OCI-LY3 (cell line): ENCODE results near the gene LACTBL1.

Experiments used
- H2AFZ ChIP-seq: fragments of 200-600, 300-600 bp; shearing (Covaris generic); 2 replicates; pipeline ENCODE4 v1.6.0; 2014; ENCODE audit warnings: antibody characterized with exemption, low read depth, low read length
- H3K27ac ChIP-seq: fragments of 200-600, 300-600 bp; sonication (generic); 2 replicates; pipeline ENCODE4 v1.5.1; 2014; ENCODE audit warnings: mild to moderate bottlenecking, low read length, moderate library complexity, mixed read lengths
- H3K27me3 ChIP-seq: fragments of 200-600, 300-600 bp; sonication (generic); 2 replicates; pipeline ENCODE4 v1.6.1; 2014; ENCODE audit warnings: low read depth, low read length, mixed read lengths
- H3K36me3 ChIP-seq: fragments of 200-600, 300-600 bp; sonication (generic); replicated peaks from 2 replicates; pipeline ENCODE3; 2014; ENCODE audit warnings: low read depth, low read length, mixed read lengths
- H3K4me1 ChIP-seq: fragments of 300-600, 200-600 bp; sonication (generic); 2 replicates; pipeline ENCODE4 v1.6.1; 2014; ENCODE audit warnings: low read length, mixed read lengths
- H3K4me2 ChIP-seq: fragments of 200-600, 300-600 bp; sonication (generic); 2 replicates; pipeline ENCODE4 v1.6.1; 2014; ENCODE audit warnings: low read length, mixed read lengths
- H3K4me3 ChIP-seq: fragments of 300-600, 200-600 bp; sonication (generic); 2 replicates; pipeline ENCODE4 v1.5.1; 2014; ENCODE audit warnings: antibody characterized with exemption, mild to moderate bottlenecking, low read length, moderate library complexity
- H3K79me2 ChIP-seq: fragments of 300-600, 200-600 bp; shearing (Covaris generic); 2 replicates; pipeline ENCODE4 v1.6.1; 2014; ENCODE audit warnings: mild to moderate bottlenecking, low read length, mixed read lengths
- H3K9ac ChIP-seq: fragments of 300-600, 200-600 bp; shearing (Covaris generic); 2 replicates; pipeline ENCODE4 v1.6.0; 2014; ENCODE audit warnings: mild to moderate bottlenecking, low read length, moderate library complexity
- H3K9me3 ChIP-seq: fragments of 200-600, 300-600 bp; shearing (Covaris generic); 2 replicates; pipeline ENCODE4 v1.6.1; 2014; ENCODE audit warnings: low read length, mixed read lengths; ENCODE audit not compliant: insufficient read depth
- H4K20me1 ChIP-seq: fragments of 200-600, 300-600 bp; sonication (generic); 2 replicates; pipeline ENCODE4 v1.6.1; 2016; ENCODE audit warnings: low read length, mixed read lengths; ENCODE audit not compliant: insufficient read depth
- EZH2phosphoT487 ChIP-seq: fragments of 200-600 bp; shearing (Covaris generic); IDR thresholded peaks from 2 replicates; pipeline ENCODE4 v1.6.1; 2018; ENCODE audit warnings: antibody characterized with exemption, mixed run types, low read depth
- TF ChIP-seq, protein P1 (sequence below): fragments of 200-600, 300-600 bp; sonication (generic); IDR thresholded peaks from 2 replicates; pipeline ENCODE4 v1.5.1; 2014; ENCODE audit warnings: antibody characterized with exemption, low read length, low read depth

The LACTBL1 gene

DNA sequence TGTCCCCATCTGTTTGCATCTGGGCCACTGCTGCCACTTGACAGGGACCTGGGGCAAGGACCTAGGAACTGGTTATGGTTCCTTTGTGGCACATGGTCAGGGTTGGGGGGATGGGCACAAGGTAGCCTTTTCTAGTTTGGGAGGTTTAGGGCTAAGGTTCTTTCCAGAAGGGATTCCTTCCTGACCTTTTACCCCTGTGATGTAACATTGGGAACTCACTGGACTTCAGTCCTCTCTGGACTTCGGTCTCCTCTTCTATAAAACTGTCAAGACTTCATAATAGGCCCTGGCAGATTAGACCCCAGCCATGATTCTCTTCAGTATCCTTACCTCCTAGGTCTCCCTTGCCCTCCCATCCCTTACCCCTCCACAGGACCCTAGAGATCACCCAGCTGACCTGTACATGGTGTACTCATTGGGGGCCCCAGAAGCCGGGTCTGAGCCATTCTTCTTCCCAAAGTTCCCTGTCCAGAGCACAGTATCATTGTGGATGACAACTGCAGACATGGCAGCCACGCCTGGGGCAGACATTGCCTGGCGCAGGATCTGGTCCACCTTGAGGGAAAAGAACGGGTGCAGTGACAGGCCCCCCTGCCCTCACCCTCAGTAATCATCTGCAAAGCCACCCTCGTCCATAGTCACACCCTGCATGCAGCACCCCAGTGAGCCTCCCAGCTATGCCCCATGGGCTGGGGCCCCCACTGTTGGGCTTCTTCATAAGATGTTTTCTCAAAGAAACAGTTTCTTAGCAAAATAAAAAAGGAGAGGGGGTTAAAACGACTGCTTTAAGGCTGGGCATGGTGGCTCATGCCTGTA lies 12.9 kb downstream of the LACTBL1 start:
- Histone ChIP-seq H3K27me3 (no peaks in the 10 kb centered on the region), H3K4me2 (no peak overlapping the region)

DNA sequence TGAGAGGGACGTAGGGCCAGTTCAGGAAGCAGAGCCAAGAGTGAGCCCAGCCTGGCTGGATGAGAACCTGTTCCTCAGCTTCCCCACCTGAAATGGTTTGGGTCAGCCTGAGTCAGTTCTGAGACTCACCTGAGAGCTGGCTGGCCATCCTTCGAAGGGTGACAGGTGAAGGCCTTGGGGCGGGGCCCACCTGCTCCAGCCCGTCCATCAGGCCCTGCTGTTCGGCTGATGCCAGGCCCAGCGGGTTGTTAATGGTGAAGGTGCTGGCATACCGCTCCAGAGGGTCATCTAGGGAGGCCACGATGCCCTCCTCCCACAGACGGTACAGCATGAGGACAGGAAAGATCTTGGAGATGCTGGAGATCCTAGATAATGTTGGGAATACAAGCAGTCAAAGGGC lies 14.1 kb downstream of the LACTBL1 start:
- Histone ChIP-seq H4K20me1 (no peaks in the 10 kb centered on the region), H3K9ac (no peak overlapping the region), H2AFZ (no peak overlapping the region), H3K4me3 (no peak overlapping the region), H3K9me3 (no peaks in the 10 kb centered on the region), H3K27me3 (no peaks in the 10 kb centered on the region), H3K36me3 (no peaks in the 10 kb centered on the region), H3K27ac (no peak overlapping the region), H3K79me2 (no peaks in the 10 kb centered on the region), H3K4me2 (no peak overlapping the region), H3K4me1 (peaks cover 7% of the 10 kb centered on the region; the same call in 1 of the 2 replicates)
- no peak for TF ChIP-seq EZH2phosphoT487
- TF ChIP-seq, protein P1, sequence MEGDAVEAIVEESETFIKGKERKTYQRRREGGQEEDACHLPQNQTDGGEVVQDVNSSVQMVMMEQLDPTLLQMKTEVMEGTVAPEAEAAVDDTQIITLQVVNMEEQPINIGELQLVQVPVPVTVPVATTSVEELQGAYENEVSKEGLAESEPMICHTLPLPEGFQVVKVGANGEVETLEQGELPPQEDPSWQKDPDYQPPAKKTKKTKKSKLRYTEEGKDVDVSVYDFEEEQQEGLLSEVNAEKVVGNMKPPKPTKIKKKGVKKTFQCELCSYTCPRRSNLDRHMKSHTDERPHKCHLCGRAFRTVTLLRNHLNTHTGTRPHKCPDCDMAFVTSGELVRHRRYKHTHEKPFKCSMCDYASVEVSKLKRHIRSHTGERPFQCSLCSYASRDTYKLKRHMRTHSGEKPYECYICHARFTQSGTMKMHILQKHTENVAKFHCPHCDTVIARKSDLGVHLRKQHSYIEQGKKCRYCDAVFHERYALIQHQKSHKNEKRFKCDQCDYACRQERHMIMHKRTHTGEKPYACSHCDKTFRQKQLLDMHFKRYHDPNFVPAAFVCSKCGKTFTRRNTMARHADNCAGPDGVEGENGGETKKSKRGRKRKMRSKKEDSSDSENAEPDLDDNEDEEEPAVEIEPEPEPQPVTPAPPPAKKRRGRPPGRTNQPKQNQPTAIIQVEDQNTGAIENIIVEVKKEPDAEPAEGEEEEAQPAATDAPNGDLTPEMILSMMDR = no peak

More for the DNA sequence above, 12.9 kb downstream of the LACTBL1 start:
- Histone ChIP-seq H3K9me3 (no peaks in the 10 kb centered on the region), H3K36me3 (no peaks in the 10 kb centered on the region), H4K20me1 (no peaks in the 10 kb centered on the region), H3K4me3 (no peak overlapping the region), H3K27ac (no peak overlapping the region), H3K9ac (no peak overlapping the region), H2AFZ (no peak overlapping the region), H3K4me1 (peaks cover 7% of the 10 kb centered on the region; the same call in 1 of the 2 replicates), H3K79me2 (no peaks in the 10 kb centered on the region)
- no peak for TF ChIP-seq EZH2phosphoT487
- TF ChIP-seq, protein P1 = no peak

DNA sequence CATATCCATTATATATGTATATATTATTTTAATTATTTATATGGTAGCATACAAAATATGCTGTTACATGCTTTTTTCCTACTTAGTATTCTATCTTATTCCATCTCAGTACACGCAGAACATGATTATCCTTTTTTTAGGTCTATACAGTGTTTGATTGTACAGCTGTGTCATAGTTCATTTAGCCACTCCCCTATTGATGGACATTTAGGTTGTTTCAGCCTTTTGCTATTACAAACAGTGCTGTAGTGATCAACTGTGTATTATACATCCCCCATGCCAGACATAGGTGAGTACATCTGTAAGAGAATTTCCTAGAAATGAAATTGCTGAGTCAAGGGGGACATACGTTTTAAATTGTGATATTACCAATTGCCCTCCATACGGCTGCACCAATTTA lies 15.6 kb downstream of the LACTBL1 start:
- no peak overlapping the region for H3K4me2 ChIP-seq
- H3K4me1 ChIP-seq = no peaks in the 10 kb centered on the region
- no peak overlapping the region for H2AFZ ChIP-seq
- H3K27ac ChIP-seq = no peak overlapping the region
- H3K4me3 ChIP-seq = no peak overlapping the region
- no peaks in the 10 kb centered on the region for H3K9me3 ChIP-seq
- H3K9ac ChIP-seq = no peak overlapping the region
- H3K27me3 ChIP-seq = no peaks in the 10 kb centered on the region
- no peaks in the 10 kb centered on the region for H3K79me2 ChIP-seq
- no peaks in the 10 kb centered on the region for H3K36me3 ChIP-seq
- TF ChIP-seq, protein P1 = no peak
- TF ChIP-seq EZH2phosphoT487 = no peak
- no peaks in the 10 kb centered on the region for H4K20me1 ChIP-seq

DNA sequence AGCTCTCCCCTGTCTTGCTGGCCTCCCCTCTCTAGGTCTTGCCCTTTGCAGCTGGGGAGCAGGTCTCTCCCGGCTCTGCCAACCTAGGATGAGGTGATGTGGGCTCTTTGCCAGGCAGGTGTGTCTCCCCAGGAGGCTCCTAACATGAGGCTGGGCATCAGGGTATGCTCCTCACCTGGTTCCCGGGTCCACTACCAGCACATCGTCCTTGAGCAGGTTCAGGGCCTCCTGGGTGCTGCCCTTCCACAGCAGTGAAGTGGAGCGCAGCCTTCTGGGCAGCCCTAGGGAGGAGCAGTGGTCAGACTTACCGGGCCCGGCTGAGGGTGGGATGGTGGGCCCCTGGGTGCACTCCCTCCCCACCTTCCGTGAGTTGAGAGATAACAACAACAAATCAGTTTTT lies 17.5 kb downstream of the LACTBL1 start:
- Histone ChIP-seq H3K4me3 (no peak overlapping the region), H3K79me2 (no peaks in the 10 kb centered on the region), H3K27ac (no peak overlapping the region), H3K36me3 (no peaks in the 10 kb centered on the region), H2AFZ (no peak overlapping the region), H3K27me3 (no peaks in the 10 kb centered on the region), H3K4me1 (no peaks in the 10 kb centered on the region), H3K9me3 (no peaks in the 10 kb centered on the region), H3K9ac (no peak overlapping the region), H3K4me2 (no peak overlapping the region), H4K20me1 (no peaks in the 10 kb centered on the region)
- TF ChIP-seq, protein P1 = no peak
- TF ChIP-seq EZH2phosphoT487 = no peak
